GM23248 (cell line): ENCODE results near the gene HOXA9. TPM values are rescaled to one million over a fixed set of nuclear protein-coding genes. Genes with fewer than 3 reads are reported as not detected.

Source experiments
- DNase-seq: peaks from one replicate; pipeline ENCODE4 v3.0.0-alpha.2; 2015
- H2AFZ ChIP-seq: fragments of 200-600 bp; sonication (generic); 2 replicates; pipeline ENCODE4 v1.6.1; 2016; ENCODE audit warnings: antibody characterized with exemption
- H3F3A ChIP-seq: fragments of 200-600 bp; sonication (generic); 2 replicates; pipeline ENCODE4 v1.6.1; 2016; ENCODE audit warnings: mild to moderate bottlenecking, antibody characterized with exemption, mixed run types; ENCODE audit not compliant: insufficient read depth
- H3K27ac ChIP-seq: fragments of 200-600 bp; sonication (generic); 2 replicates; pipeline ENCODE4 v1.5.1; 2016; ENCODE audit warnings: mild to moderate bottlenecking
- H3K27me3 ChIP-seq: fragments of 200-600 bp; sonication (generic); replicated peaks from 2 replicates; pipeline ENCODE4 v1.6.1; 2016; ENCODE audit warnings: mild to moderate bottlenecking; ENCODE audit not compliant: insufficient read depth
- H3K36me3 ChIP-seq: fragments of 200-600 bp; sonication (generic); 2 replicates; pipeline ENCODE4 v1.6.1; 2016; ENCODE audit warnings: low read depth, mild to moderate bottlenecking
- H3K4me1 ChIP-seq: fragments of 200-600 bp; sonication (generic); 2 replicates; pipeline ENCODE4 v1.6.1; 2016; ENCODE audit warnings: mild to moderate bottlenecking; ENCODE audit not compliant: insufficient read depth
- H3K4me2 ChIP-seq: fragments of 200-600 bp; sonication (generic); one replicate; pipeline ENCODE4 v1.6.1; 2016; ENCODE audit warnings: mild to moderate bottlenecking; ENCODE audit not compliant: unreplicated experiment
- H3K4me3 ChIP-seq: fragments of 200-600 bp; sonication (generic); 2 replicates; pipeline ENCODE4 v1.5.1; 2016; ENCODE audit warnings: mild to moderate bottlenecking
- H3K79me2 ChIP-seq: fragments of 200-600 bp; sonication (generic); 2 replicates; pipeline ENCODE4 v1.6.1; 2016; ENCODE audit warnings: mild to moderate bottlenecking; ENCODE audit not compliant: insufficient read depth
- H3K9ac ChIP-seq: fragments of 200-600 bp; sonication (generic); 2 replicates; pipeline ENCODE4 v1.6.1; 2016; ENCODE audit warnings: mild to moderate bottlenecking
- H3K9me2 ChIP-seq: fragments of 200-600 bp; sonication (generic); 2 replicates; pipeline ENCODE4 v1.6.1; 2016; ENCODE audit warnings: mixed run types, mild to moderate bottlenecking, moderate library complexity; ENCODE audit not compliant: insufficient read depth
- H3K9me3 ChIP-seq: fragments of 200-600 bp; sonication (generic); one replicate; pipeline ENCODE4 v1.6.1; 2017; ENCODE audit warnings: low read depth
- H4K20me1 ChIP-seq: fragments of 200-600 bp; sonication (generic); 2 replicates; pipeline ENCODE4 v1.6.0; 2016; ENCODE audit not compliant: insufficient read depth
- EZH2 ChIP-seq: fragments of 200-600 bp; sonication (generic); IDR thresholded peaks from 2 replicates; pipeline ENCODE4 v1.6.1; 2018; ENCODE audit warnings: antibody characterized with exemption, mild to moderate bottlenecking; ENCODE audit not compliant: insufficient read depth, poor library complexity, severe bottlenecking
- EZH2phosphoT487 ChIP-seq: fragments of 200-600 bp; sonication (generic); IDR thresholded peaks from 2 replicates; pipeline ENCODE4 v1.6.1; 2018; ENCODE audit warnings: antibody characterized with exemption, moderate library complexity, mild to moderate bottlenecking, low read depth; ENCODE audit not compliant: insufficient read depth
- WGBS, 2 experiments: methylation state at CpG; one replicate each; pipeline ENCODE4 v1.1.6; 2015 to 2017; ENCODE audit warnings: low lambda C conversion rate in 2 of 2, low coverage in 1 of 2; ENCODE audit errors: missing lambda C conversion rate in 2 of 2; 5-methylcytosine and 5-hydroxymethylcytosine counted together
- in situ Hi-C: fragments of 300-500 bp; cut with MboI; formaldehyde crosslinking; loops from 2 replicates; pipeline ENCODE4 v1.15.0; 2020
- polyA plus RNA-seq: library from polyadenylated mRNA; unstranded; fragments of >200 nt; fragmentation: Nextera tagmentation; extraction: Ambion mirVana; gene quantifications from 2 replicates; pipeline ENCODE4 v1.2.1, GENCODE V29; 2016
- total RNA-seq: library from RNA; depleted of rRNA; stranded (reverse); fragments of >200 nt; shearing (Covaris generic); gene quantifications from 2 replicates; pipeline ENCODE4 v1.2.3, GENCODE V29; 2014

The HOXA9 gene
- total and polyA plus RNA-seq, 2 experiments from 2014 or later: 28.3 to 43.7 TPM

DNA sequence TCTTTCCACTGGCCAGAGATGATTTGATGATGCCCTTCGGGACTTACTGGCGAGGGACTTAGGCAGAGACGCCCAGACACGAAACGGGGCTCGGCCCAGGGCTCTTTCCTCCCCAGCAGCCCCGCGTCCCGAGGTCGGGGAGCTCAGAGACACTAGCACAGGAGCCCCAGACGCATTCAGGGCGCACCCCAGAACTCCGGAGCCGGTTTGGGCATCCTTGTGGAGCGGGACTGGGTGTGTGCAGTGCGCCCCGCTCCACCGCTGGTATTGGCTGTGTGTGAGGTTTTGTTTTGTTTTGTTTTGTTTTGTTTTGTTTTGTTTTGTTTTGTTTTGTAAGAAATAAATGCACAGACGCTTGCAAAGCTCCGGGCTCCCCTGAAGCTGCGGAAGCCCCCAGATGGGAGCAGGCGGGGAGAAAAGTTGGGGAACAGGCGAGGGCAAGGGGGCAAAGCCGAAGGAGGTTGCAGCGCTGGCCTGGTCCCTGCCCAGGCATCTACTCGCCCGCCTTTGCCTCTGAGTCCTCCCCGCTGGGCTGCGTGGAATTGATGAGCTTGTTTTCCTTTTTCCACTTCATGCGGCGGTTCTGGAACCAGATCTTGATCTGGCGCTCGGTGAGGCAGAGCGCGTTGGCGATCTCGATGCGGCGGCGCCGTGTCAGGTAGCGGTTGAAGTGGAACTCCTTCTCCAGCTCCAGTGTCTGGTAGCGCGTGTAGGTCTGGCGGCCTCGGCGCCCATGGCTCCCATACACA is 20.0 kb downstream of the HOXA9 start:
- Histone ChIP-seq H3K9me3 (no peaks in the 10 kb centered on the region), H3K27ac (no peak overlapping the region), H3K9me2 (no peaks in the 10 kb centered on the region), H3K79me2 (peaks cover 79% of the 10 kb centered on the region), H3K4me3 (no peak overlapping the region), H3K9ac (no peak overlapping the region), H3F3A (peaks cover 15% of the 10 kb centered on the region; the same call in 1 of the 2 replicates), H4K20me1 (no peaks in the 10 kb centered on the region), H2AFZ (no peak overlapping the region), H3K4me1 (peaks cover 26% of the 10 kb centered on the region), H3K27me3 (no peaks in the 10 kb centered on the region), H3K4me2 (no peak overlapping the region), H3K36me3 (peaks cover 16% of the 10 kb centered on the region; the same call in 1 of the 2 replicates)
- TF ChIP-seq EZH2phosphoT487: no peak
- TF ChIP-seq EZH2: no peak
- in situ Hi-C loops: no loop called here
- DNase-seq: no peak
- WGBS, 2 experiments: 93 to 95% methylated on average over 44 to 47 of the region's 47 CpGs

DNA sequence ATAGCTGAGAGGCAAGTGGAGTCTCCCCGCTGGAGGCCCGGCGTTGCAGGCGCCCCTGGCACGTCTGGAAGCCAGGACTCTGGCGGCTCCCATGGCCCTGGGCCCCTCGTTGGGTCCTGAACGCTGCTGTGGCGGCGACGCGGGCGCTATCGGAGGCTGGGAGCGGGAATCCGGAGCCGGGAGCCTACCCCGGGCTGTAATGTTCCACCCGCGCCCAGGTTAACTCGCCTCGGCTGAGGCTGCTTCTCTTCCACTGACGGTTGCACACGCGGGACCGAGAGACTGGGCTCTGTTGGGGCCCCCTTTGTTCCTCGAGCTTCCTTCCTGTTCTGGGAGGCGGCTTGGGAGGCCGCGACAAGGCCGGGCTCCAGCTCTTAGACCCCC is 20.6 kb downstream of the HOXA9 start:
- in situ Hi-C loops: no loop called here
- no peak overlapping the region for H2AFZ ChIP-seq
- H3K27ac ChIP-seq: no peak overlapping the region
- H3K9ac ChIP-seq: no peak overlapping the region
- H3K9me2 ChIP-seq: no peaks in the 10 kb centered on the region
- no peak for DNase-seq
- H3K9me3 ChIP-seq: no peaks in the 10 kb centered on the region
- peaks cover 21% of the 10 kb centered on the region; the same call in 1 of the 2 replicates for H3K36me3 ChIP-seq
- H3K4me2 ChIP-seq: no peak overlapping the region
- no peaks in the 10 kb centered on the region for H4K20me1 ChIP-seq
- H3K27me3 ChIP-seq: no peaks in the 10 kb centered on the region
- 95 to 97% methylated on average over 31 of the region's 31 CpGs for WGBS, 2 experiments
- peaks cover 73% of the 10 kb centered on the region for H3K79me2 ChIP-seq
- no peak for TF ChIP-seq EZH2phosphoT487
- no peak for TF ChIP-seq EZH2
- peaks cover 20% of the 10 kb centered on the region for H3K4me1 ChIP-seq
- H3K4me3 ChIP-seq: no peak overlapping the region
- peaks cover 10% of the 10 kb centered on the region; the same call in 1 of the 2 replicates for H3F3A ChIP-seq

DNA sequence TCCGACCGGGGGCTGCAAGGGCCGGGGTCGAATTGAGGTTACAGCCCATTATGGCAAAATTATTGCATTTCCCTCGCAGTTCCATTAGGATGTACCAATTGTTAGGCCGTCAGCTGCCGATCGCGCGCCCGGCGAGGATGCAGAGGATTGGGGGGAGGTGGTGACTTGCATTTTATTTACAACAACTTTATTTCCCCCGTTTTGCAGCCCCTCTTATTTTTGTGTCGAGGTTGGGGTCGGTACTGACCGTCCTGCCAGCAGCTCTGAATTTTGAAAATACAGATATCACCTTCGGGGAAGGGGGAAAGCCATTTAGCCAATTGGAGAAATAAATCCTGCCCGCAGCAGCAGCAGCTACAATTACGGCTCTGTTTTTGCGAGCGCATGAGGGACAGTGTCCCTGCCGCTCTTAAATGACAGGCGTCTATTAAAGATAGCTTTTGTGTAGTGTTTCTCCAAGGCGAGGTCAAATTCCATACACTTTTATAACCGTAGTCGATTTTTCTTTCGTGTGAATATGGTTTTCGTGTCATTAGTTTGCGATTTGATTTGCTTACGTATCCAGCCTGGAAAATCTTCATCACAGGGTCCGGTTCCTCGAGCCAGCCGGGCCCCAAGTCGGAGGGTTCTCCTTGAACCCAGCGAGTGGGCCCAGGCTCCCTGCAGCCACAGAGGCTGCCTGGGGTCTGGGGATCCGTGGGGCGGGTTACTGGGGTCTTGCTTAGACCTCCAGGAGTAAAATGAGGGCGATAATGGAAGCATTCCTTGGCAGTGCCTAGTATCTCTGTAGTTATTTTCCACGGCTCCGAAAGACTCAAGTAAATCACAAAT is 21.2 kb downstream of the HOXA9 start:
- Histone ChIP-seq H3F3A (0 out of 2 replicates have a peak, but pooled peaks cover 3% of the 10 kb centered on the region), H2AFZ (no peak overlapping the region), H3K4me2 (no peak overlapping the region), H3K4me3 (no peak overlapping the region), H3K9me3 (no peaks in the 10 kb centered on the region), H3K79me2 (peaks cover 67% of the 10 kb centered on the region), H3K27me3 (no peaks in the 10 kb centered on the region), H3K9ac (no peak overlapping the region), H3K4me1 (peaks cover 15% of the 10 kb centered on the region), H3K36me3 (peaks cover 21% of the 10 kb centered on the region; the same call in 1 of the 2 replicates), H3K27ac (no peak overlapping the region), H4K20me1 (no peaks in the 10 kb centered on the region), H3K9me2 (no peaks in the 10 kb centered on the region)
- in situ Hi-C loops: no loop called here
- TF ChIP-seq EZH2 (no peak), EZH2phosphoT487 (no peak)
- no peak for DNase-seq
- WGBS, 2 experiments: 94 to 95% methylated on average over 40 of the region's 40 CpGs

DNA sequence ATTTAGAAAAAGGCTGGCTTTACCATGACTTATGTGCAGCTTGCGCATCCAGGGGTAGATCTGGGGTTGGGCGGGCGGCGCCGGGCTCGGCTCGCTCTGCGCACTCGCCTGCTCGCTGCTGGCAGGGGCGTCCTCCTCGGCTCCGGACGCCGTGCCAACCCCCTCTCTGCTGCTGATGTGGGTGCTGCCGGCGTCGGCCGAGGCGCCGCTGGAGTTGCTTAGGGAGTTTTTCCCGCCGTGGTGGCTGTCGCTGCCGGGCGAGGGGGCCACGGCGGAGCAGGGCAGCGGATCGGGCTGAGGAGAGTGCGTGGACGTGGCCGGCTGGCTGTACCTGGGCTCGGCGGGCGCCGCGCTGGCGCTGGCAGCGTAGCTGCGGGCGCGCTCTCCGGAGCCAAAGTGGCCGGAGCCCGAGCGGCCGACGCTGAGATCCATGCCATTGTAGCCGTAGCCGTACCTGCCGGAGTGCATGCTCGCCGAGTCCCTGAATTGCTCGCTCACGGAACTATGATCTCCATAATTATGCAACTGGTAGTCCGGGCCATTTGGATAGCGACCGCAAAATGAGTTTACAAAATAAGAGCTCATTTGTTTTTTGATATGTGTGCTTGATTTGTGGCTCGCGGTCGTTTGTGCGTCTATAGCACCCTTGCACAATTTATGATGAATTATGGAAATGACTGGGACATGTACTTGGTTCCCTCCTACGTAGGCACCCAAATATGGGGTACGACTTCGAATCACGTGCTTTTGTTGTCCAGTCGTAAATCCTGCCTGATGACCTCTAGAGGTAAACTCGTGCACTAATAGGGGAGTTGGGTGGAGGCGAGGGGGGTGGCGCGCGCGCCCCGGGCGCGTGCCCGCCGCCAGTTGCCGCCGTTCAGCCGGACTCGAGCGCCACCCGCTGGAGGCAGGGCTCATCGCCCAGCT is 22.1 kb downstream of the HOXA9 start, which contains the start of gene HOXA5:
Gene HOXA5, minus strand, starts transcription at position 659 of the 927 bp plus-strand sequence. Its CDS starts 74 bp downstream, at position 585.
- H3K27me3 ChIP-seq: no peaks in the 10 kb centered on the region
- peaks cover 66% of the 10 kb centered on the region for H3K79me2 ChIP-seq
- H3K9me3 ChIP-seq: no peaks in the 10 kb centered on the region
- no peak within 1 kb of the TSS for H2AFZ ChIP-seq
- no peak within 1 kb of the TSS for H3K9ac ChIP-seq
- no peak for TF ChIP-seq EZH2
- TF ChIP-seq EZH2phosphoT487: no peak
- no peaks in the 10 kb centered on the region for H4K20me1 ChIP-seq
- no peak within 1 kb of the TSS for H3K27ac ChIP-seq
- H3K4me1 ChIP-seq: peaks cover 7% of the 10 kb centered on the region; the same call in 1 of the 2 replicates
- H3F3A ChIP-seq: no peaks in the 10 kb centered on the region
- H3K9me2 ChIP-seq: no peaks in the 10 kb centered on the region
- H3K4me2 ChIP-seq: no peak within 1 kb of the TSS
- WGBS, 2 experiments: 90 to 93% methylated on average over 66 to 86 of the region's 86 CpGs
- H3K36me3 ChIP-seq: peaks cover 21% of the 10 kb centered on the region; the same call in 1 of the 2 replicates
- no peak for DNase-seq
- in situ Hi-C loops: no loop called here
- no peak within 1 kb of the TSS for H3K4me3 ChIP-seq
